SW 1271 (cell line): ENCODE measurements around the gene XPOT.
"Not testable (repeated sequence)": the region's sequence is repeated elsewhere in the genome, so short reads cannot be mapped to it uniquely, and the experiment has no call there.

Source experiments
- DNase-seq, 2 experiments: peaks; one replicate each; lab custom pipeline; 2025; lab: John Stamatoyannopoulos, UW

Gene XPOT, protein sequence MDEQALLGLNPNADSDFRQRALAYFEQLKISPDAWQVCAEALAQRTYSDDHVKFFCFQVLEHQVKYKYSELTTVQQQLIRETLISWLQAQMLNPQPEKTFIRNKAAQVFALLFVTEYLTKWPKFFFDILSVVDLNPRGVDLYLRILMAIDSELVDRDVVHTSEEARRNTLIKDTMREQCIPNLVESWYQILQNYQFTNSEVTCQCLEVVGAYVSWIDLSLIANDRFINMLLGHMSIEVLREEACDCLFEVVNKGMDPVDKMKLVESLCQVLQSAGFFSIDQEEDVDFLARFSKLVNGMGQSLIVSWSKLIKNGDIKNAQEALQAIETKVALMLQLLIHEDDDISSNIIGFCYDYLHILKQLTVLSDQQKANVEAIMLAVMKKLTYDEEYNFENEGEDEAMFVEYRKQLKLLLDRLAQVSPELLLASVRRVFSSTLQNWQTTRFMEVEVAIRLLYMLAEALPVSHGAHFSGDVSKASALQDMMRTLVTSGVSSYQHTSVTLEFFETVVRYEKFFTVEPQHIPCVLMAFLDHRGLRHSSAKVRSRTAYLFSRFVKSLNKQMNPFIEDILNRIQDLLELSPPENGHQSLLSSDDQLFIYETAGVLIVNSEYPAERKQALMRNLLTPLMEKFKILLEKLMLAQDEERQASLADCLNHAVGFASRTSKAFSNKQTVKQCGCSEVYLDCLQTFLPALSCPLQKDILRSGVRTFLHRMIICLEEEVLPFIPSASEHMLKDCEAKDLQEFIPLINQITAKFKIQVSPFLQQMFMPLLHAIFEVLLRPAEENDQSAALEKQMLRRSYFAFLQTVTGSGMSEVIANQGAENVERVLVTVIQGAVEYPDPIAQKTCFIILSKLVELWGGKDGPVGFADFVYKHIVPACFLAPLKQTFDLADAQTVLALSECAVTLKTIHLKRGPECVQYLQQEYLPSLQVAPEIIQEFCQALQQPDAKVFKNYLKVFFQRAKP

DNA sequence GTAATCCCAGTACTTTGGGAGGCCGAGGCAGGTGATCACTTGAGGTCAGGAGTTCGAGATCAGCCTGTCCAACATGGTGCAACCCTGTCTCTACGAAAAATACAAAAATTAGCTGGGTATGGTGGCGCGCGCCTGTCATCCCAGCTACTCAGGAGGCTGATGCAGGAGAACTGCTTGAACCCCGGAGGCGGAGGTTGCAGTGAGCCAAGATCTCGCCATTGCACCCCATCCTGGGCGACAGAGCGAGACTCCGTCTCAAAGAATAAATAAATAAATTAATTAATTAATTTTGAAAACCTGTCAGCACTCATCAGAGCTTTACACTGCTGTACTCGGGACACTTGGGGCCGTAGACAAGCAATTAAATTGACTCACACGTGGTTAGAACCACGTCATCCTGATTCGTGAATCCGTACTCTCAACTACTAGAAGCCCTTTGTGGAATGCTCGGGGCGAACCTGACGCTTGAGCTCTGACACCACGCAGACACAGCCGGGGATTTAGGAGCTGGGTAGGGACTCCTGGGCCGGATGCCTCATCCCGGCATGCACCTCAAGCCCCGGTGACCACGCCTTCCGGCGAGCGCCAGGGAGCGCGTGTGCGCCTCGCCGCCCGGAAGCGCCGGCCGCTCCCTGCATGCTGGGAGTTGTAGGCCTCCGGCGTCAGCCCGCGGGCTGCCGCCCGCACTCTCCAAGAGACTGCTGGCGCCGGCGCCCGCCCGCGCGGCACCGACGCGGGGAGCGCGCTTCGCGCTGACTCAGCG, at the start of gene XPOT:
Gene XPOT (plus strand): TSS at position 686 of the 763 bp plus-strand sequence. CDS start 5,644 bp downstream, outside the sequence.
- DNase-seq: peak; percentile 85 to 87

DNA sequence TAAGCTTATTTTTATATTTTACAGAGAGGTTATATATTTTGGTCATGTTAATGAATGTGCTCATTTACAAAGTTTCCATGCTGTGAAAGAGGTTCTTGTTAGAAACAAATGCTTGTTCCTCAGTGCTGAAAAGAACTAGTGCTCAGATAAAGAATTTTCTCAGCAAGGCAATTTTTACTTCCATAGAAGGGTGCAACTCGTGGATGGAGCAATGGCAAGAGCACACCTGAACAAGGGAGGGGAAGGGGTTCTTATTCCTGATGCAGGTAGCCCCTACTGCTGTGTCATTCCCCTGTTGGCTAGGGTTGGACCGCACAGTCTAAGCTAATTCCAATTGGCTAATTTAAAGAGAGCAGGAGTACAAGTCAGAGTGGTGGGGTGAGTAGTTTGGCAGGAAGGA, 48.0 kb upstream of the XPOT start:
- not testable (repeated sequence) for DNase-seq

DNA sequence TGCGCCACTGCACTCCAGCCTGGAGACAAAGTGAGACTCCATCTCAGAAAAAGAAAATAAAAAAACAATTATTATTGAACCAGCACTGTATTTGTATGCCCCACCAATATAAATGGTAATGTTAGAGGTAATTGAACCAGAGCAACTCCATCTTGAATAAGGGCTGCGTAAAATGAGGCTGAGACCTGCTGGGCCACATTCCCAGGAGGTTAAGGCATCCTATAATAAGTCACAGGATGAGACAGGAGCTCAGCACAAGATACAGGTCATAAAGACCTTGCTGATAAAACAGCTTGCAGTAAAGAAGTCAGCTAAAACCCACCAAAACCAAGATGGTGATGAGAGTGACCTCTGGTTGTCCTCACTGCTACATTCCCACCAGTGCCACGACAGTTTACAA, 43.0 kb upstream of the XPOT start:
- DNase-seq: not testable (repeated sequence)

DNA sequence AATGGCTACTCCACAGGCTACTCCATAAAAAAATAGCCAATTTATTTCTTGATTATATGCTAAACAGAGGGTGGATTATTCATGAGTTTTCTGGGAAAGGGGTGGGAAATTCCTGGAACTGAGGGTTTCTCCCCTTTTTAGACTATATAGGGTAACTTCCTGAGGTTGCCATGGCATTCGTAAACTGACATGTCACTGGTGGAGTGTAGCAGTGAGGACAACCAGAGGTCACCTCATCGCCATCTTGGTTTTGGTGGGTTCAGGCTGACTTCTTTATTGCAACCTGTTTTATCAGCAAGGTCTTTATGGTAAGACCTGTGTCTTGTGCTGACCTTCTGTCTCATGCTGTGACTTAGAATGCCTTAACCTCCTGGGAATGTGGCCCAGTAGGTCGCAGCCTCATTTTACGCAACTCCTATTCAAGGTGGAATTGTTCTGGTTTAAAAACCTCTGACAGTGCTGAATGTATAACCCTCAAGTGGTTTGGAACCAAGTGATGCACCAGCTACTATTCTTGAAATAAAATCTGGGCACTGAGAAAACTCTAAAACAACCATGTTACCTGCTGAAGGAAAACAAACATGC, 41.4 kb upstream of the XPOT start:
- no peak for DNase-seq

DNA sequence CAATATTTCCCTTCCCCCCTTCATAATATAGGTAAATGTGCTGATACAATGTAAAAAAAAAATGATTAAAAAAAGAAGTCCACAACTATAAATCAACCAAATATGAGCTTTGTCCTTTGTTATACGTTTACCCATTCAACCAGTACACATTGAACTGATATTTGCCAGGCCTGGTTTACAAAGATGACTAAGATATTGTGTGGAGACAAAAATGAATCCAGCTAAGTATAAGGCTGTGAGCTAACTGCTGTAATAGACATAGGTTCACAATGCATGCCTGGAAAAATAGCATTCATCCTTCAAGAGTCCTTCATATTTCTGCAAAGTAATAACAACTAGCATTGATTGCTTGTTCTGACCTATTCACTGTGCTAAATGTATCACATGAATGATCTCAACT, 20.5 kb upstream of the XPOT start:
- DNase-seq: no peak

DNA sequence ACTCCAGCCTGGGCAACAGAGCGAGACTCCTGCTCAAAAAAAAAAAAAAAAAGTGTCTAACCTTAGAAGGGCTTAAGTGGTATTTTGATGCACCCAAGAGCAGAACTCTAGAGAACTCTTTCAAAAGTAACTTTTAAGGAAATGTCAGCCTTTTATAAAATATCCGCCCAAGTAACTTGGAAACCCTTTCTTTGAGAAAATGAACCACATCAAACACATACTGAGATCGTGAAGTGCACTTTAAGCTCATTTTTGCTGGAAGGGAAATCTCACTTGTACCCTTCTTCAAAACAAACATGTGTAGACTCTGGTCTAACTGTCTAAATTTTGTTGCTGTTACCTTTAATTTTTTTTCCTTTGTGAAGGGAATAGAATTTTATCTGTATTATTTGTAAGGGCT, 19.2 kb upstream of the XPOT start:
- no peak for DNase-seq

DNA sequence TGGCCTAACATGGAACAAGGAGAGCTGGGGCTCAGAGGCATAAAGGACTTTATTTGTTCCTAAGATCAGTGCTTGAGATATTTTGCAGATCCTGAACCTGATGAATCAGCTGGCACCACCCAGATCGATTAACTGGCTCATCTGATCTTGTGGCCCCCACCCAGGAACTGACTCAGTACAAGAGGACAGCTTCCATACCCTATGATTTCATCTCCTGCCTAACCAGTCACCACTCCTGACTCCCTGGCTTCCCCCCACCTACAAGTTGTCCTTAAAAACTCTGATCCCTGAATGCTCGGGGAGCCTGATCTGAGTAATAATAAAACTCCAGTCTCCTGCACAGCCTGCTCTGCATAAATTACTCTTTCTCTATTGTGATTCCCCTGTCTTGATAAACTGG, 18.7 kb upstream of the XPOT start:
- DNase-seq: peak; percentile 15 to 56

DNA sequence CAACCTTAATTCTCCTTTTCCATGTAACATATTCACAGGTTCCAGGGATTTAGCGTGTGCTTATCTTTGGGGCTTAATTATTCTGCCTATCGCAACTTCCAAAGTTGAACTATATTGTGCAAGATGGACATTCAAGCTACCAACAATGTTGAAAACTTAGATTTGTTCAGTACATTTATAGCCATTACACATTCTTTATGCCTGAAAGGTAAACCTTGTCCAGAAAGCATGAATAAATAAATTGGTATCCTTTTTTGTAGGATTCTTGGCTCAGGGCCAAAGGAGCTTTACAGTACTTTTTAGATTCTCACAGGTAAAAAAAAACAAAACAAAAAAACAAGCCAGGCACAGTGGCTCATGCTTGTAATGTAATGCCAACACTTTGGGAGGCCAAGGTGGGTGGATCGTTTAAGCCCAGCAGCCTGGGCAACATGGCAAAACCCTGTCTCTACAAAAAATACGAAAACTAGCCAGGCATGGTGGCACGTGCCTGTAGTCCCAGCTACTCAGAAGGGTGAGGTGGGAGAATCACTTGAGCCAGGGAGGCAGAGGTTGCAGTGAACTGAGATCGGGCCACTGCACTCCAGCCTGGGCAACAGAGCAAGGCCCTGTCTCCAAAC, 16.9 kb upstream of the XPOT start:
- no peak for DNase-seq

DNA sequence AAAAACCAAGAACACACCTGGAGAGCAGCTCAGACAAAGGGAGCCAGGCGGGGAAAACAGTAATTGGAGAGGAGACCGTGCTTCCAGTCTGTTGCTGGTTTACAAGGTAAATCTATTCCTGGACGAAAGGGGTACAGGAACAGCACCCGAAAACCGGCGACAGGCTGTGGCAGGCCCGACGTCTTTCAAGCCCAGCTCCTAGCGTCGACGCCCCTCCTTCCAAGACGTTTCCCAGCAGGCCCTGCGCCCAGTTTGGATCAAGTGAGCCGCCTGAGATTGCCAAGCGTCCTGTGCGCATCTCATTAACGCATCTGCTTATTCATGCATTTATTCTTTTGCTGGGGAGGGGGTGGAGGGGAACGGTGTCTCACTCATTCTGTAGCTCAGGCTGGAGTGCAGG, 15.0 kb upstream of the XPOT start:
- DNase-seq: no peak

DNA sequence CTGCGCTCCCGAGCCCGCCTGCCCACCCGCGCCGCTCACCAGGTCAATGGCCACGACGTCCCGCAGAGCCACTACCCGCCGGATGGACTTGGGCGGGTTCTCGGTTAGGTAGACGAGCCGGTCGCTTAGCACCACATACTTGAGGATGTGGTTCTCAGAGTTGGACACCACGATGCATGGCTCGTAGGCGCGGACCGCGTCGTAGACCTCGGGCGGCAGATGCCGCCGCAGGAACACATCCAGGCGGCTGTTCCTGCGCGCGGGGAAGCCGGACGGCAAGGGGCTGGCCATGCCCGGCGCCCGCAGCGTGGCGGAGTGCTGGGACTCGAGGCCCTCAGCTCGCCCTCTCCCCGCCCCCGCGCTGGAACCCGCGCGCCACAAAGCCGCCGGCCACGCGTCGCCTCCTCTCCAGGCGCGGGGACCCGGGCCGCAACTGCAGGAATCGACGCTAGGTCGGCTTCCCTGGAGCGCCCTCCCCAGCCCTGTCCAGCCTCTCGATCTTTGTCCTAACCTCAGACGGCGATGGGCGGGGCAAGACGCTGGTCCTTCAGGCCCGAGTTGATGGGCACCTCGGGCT, 13.8 kb upstream of the XPOT start, which contains the start of gene C12orf56:
Gene C12orf56 (minus strand): TSS at position 484 of the 577 bp plus-strand sequence. CDS start 193 bp downstream, at position 291.
- DNase-seq: peak in 1 of 2 experiments; percentile 48

DNA sequence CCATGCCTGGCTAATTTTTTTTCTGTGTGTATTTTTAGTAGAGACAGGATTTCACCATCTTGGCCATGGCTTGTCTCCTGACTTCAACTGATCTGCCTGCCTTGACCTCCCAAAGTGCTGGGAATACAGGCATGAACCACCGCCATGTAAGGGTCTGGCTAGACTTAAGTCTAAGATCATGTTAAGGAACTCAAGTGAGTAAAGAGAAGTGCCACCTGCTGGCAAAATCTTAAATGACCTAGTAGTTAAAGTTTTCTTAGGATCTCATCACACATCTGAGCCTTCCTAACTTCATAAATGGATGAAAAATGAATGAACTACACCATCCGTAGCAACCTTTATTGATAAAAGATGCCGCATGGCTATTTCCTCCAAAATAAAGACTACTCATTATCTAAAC, 12.0 kb upstream of the XPOT start:
- DNase-seq: peak in 1 of 2 experiments; percentile 58

DNA sequence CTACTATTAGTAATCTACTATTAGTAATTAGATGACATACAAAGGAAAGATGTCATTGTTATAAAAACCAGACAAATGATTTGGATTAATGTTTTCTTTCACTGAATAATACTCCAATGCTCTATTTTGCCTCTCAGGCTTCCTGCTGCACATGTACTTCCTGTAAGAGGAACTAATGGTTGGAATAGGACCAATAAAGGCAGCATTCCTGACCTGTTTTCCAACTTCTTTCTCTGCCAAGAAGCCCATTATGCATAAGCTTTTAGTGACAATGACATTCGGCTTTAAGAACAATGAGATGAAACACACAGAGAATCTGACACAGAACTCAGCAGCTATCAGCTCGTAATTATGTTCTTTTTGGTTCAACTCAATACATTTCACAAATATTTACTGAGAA, 8.5 kb upstream of the XPOT start:
- DNase-seq: no peak

DNA sequence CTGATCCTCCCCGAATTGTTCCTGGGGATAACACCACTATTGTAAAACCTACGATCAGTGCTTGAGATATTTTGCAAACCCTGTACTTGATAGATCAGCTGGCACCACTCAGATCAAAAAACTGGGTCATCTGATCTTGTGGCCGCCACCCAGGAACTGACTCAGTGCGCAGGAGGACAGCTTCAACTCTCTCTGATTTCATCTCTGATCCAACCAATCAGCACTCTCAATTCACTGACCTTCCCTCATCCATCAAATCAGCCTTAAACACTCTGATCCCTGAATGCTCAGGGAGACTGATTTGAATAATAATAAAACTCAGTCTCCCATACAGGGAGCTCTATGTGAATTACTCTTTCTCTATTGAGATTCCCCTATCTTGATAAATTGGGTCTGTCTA, 4.2 kb upstream of the XPOT start:
- peak in 1 of 2 experiments; percentile 47 for DNase-seq

DNA sequence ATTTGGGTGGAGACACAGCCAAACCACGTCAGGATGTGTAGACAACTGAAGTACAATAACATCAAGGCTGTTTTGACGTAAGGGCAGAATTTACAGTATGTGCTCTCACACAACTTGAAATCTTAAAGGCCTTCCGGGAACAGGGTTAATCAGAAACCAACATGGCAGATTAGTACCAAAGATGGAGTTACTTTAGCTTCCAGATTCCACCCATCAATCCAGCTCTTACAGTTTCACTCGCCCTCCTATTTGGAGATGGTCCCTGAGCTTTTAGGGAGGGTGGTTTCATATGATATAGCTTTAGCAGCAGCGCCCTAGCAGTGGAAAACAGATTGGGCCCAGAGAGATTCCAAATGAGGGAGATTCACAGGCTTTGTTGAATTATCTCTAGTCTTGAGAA, 2.0 kb upstream of the XPOT start:
- DNase-seq: no peak

DNA sequence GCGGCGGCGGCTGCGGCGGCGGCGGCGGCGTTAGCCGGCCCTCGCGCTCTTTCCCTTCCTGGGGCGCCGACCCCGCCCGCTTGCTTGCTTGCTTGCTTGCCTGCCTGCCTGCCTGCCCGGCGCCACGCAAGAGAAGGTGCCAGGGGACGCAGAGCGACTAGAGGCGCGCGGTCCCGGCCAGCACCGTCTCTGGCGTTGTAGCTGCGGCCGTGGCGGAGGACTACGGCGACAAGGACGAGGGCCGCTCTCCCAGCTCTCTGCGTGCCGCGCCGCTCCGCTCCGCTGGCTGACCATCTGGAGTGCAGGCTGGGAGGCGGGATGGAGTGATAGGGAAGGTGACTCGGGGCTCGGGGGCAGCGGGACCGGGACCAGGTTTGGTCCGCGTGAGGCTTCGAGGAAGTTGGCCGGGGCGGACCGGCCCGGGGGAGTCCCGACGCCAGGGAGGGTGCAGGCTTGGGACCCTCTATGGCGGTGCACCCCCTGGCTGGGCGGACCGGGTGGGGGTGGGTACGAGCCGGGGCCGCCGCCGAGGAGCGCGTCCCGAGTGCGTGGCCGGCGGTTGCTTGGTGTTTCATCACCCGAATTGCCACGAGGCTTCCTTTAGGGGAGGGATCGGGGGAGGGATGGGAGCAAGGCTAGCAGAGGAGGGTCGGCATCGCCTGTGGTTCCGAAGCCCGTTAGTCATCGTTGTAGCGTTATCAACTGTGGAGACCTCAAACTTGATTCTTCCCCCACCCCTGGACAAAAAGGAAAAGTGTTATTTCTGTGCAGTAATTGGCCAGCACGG, 471 bp downstream of the XPOT start:
- DNase-seq: peak; percentile 8 to 71

DNA sequence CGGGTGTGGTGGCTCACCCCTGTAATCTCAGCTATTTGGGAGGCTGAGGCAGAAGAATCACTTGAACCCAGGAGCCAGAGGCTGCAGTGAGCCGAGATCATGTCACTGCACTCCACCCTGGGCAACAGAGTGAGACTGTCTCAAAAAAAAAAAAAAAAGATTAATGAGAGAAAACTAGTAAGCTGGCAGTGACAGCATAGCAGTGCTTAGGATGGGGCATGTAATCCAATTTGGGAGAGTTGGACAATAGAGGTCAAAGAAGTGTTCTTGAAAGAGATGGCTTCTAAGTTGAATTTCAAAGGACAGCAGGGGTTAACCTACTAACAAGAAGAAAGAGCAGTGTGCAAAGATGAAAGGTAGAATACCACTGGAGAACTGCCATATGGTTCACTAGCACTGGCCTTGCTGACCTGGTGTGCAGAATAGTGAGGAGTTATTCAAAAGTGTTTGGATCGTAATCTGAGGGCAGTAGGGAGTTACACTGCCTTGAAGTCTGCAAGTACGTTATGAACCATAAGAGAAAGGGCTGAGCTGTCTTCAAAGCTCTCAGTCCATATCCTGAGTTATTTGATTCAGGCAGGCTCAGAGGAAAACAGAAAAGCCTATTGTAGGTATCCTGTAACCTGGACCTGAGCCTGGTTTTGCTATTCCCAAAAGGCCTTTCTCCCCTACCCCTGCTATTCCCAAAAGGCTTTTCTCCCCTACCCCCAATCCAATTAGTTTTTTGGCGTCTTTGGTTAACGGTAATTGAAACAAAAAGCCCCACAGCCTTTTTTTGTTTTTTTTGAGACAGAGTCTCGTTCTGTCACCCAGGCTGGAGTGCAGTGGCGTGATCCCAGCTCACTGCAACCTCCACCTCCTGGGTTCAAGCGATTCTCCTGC, 3.4 kb downstream of the XPOT start:
- DNase-seq: no peak

DNA sequence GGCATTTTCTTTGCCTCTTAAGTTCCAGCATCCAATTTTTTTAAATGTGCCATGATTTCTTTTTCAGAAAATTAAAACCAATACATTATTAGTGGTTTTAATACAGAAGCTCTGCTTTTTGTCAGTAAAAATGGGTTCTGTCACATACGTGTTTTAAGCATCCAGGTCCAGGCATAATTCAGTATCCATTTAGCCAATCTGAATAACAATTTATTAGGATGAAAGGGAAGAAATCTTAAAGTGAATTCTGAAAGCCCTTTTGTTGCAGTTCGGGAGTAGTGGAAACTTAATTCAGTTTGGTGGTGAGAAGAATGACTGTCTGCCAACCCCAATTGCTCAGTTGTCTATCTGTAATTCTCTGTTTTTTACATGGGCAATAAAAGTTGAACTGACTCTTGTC, 7.2 kb downstream of the XPOT start:
- DNase-seq: no peak

DNA sequence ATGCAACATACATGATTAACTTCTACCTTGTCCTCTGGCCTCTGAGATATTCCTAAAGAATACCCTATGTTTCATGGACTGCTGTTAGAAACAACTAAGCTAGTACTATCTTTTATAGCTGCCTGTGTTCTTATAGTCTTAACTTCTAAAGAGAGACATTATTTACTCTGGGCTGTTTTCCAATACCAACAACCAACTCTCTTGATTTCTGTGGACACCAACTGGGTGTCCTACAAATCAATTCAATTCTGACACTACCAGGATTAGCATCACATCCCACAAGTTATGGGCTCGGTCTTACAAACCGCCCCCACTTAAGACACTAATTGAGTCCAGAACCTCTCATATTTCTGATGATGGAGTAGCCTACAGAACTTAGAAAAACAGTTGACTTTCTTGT, 8.3 kb downstream of the XPOT start:
- DNase-seq: no peak

DNA sequence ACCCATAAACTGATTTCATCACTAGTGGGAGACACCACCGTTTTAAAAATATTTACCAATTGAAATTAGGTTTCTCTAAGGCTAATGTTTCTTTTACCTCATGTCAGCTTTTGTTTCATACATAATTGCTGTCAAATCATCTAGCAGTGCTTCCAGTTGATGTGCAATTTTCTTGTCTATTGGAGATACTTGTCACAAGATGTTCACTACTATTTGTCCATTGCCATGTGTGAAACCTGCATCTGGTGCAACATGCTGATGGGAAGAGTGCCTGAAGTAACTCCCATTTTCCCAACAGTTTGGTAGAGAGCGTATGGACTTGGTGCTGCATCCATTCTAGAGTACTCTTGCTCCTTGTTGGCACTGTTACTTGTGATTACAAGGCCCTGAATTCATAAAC, 9.7 kb downstream of the XPOT start:
- DNase-seq: no peak
